MM.1S (cell line): ENCODE results near the gene FH.

ENCODE experiments used
- DNase-seq: peaks from one replicate; pipeline ENCODE4 v3.0.0-alpha.2; 2015
- H2AFZ ChIP-seq: fragments of 300-600 bp; sonication (generic); 2 replicates; pipeline ENCODE4 v1.6.0; 2016; ENCODE audit warnings: antibody characterized with exemption, low read length
- H3F3A ChIP-seq: fragments of 300-600 bp; sonication (generic); 2 replicates; pipeline ENCODE4 v1.6.1; 2016; ENCODE audit warnings: mild to moderate bottlenecking, antibody characterized with exemption, low read length, moderate library complexity, mixed read lengths; ENCODE audit not compliant: insufficient read depth
- H3K27ac ChIP-seq: fragments of 300-600 bp; sonication (generic); 2 replicates; pipeline ENCODE4 v1.5.1; 2016; ENCODE audit warnings: mild to moderate bottlenecking, low read length
- H3K27me3 ChIP-seq: fragments of 300-600 bp; sonication (generic); replicated peaks from 2 replicates; pipeline ENCODE4 v1.6.0; 2016; ENCODE audit warnings: low read length; ENCODE audit not compliant: insufficient read depth
- H3K36me3 ChIP-seq: fragments of 300-600 bp; sonication (generic); replicated peaks from 2 replicates; pipeline ENCODE4 v1.6.1; 2016; ENCODE audit warnings: mild to moderate bottlenecking, low read length, mixed read lengths; ENCODE audit not compliant: insufficient read depth
- H3K4me1 ChIP-seq: fragments of 300-600 bp; sonication (generic); 2 replicates; pipeline ENCODE4 v1.6.1; 2016; ENCODE audit warnings: low read length, mixed read lengths
- H3K4me2 ChIP-seq: fragments of 300-600 bp; sonication (generic); 2 replicates; pipeline ENCODE4 v1.6.0; 2016; ENCODE audit warnings: low read depth, low read length
- H3K4me3 ChIP-seq: fragments of 300-600 bp; sonication (generic); 2 replicates; pipeline ENCODE4 v1.5.1; 2016; ENCODE audit warnings: low read length, mixed read lengths
- H3K79me2 ChIP-seq: fragments of 300-600 bp; sonication (generic); 2 replicates; pipeline ENCODE4 v1.6.1; 2016; ENCODE audit warnings: mixed run types, low read length, mixed read lengths
- H3K9ac ChIP-seq: fragments of 300-600 bp; sonication (generic); 2 replicates; pipeline ENCODE4 v1.6.1; 2016; ENCODE audit warnings: low read length, mixed read lengths
- H3K9me2 ChIP-seq: fragments of 300-600 bp; sonication (generic); replicated peaks from 2 replicates; pipeline ENCODE4 v1.6.1; 2016; ENCODE audit warnings: mild to moderate bottlenecking, low read length, mixed read lengths; ENCODE audit not compliant: insufficient read depth
- H3K9me3 ChIP-seq: fragments of 300-600 bp; sonication (generic); replicated peaks from 2 replicates; pipeline ENCODE4 v1.6.1; 2016; ENCODE audit warnings: mild to moderate bottlenecking, low read length, mixed read lengths; ENCODE audit not compliant: insufficient read depth
- H4K20me1 ChIP-seq: fragments of 300-600 bp; sonication (generic); 2 replicates; pipeline ENCODE4 v1.6.1; 2016; ENCODE audit warnings: mild to moderate bottlenecking, low read length, moderate library complexity, mixed read lengths; ENCODE audit not compliant: insufficient read depth
- EZH2 ChIP-seq: fragments of 300-600 bp; sonication (generic); optimal IDR thresholded peaks from 2 replicates; pipeline ENCODE3; 2017; ENCODE audit warnings: low read depth, mild to moderate bottlenecking, antibody characterized with exemption, low read length, mixed read lengths
- EZH2phosphoT487 ChIP-seq: fragments of 300-600 bp; sonication (generic); IDR thresholded peaks from 2 replicates; pipeline ENCODE4 v1.6.1; 2018; ENCODE audit warnings: antibody characterized with exemption, low read length
- TF ChIP-seq, protein P1 (sequence below): fragments of 300-600 bp; sonication (generic); IDR thresholded peaks from 2 replicates; pipeline ENCODE4 v1.5.1; 2016; ENCODE audit warnings: antibody characterized with exemption, low read length, mixed read lengths

The FH gene

DNA sequence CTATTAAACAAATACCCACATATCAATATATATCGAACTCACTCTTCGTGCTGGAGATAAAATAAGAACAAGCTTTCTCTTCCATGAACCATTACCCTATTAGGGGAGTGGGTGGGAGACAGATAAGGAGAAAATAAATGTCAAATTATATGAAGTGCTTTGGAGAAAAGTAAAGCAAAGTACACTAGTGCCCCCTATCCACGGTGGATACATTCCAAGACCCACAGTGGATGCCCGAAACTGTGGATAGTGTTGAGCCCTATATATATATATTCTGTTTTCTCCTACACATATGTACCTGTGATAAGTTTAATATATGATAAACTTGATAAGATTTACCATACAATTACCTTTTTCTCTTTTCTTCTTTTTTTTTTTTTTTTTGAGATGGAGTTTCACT is 54.6 kb downstream of the FH start:
- Histone ChIP-seq H4K20me1 (no peaks in the 10 kb centered on the region), H3K9ac (no peak overlapping the region), H3K9me2 (no peaks in the 10 kb centered on the region), H3K27ac (no peak overlapping the region), H3K79me2 (no peaks in the 10 kb centered on the region), H3K4me1 (no peaks in the 10 kb centered on the region), H3K4me3 (no peak overlapping the region), H3K27me3 (no peaks in the 10 kb centered on the region), H3F3A (no peaks in the 10 kb centered on the region), H3K36me3 (no peaks in the 10 kb centered on the region), H3K4me2 (no peak overlapping the region), H2AFZ (no peak overlapping the region), H3K9me3 (no peaks in the 10 kb centered on the region)
- TF ChIP-seq, protein P1, sequence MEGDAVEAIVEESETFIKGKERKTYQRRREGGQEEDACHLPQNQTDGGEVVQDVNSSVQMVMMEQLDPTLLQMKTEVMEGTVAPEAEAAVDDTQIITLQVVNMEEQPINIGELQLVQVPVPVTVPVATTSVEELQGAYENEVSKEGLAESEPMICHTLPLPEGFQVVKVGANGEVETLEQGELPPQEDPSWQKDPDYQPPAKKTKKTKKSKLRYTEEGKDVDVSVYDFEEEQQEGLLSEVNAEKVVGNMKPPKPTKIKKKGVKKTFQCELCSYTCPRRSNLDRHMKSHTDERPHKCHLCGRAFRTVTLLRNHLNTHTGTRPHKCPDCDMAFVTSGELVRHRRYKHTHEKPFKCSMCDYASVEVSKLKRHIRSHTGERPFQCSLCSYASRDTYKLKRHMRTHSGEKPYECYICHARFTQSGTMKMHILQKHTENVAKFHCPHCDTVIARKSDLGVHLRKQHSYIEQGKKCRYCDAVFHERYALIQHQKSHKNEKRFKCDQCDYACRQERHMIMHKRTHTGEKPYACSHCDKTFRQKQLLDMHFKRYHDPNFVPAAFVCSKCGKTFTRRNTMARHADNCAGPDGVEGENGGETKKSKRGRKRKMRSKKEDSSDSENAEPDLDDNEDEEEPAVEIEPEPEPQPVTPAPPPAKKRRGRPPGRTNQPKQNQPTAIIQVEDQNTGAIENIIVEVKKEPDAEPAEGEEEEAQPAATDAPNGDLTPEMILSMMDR = no peak
- TF ChIP-seq EZH2phosphoT487 (no peak), EZH2 (no peak)
- DNase-seq = no peak

DNA sequence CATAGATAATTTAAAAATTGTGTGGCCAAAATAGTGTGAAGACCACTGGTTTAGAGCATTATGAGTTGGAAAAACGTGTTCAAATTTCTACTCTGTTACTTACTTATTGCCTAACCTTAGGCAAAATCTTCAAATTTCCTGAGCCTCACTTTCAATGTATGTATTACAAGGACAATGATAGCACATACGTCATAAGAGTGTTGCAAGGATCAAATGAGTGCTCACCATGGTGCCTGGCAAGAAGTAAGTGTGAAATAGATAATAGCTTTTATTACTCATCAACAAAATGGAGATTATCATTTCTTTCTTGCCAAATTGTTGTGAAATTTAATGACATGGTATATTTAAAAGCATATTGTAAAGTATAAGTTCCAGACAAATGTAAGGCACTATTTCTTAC is 57.2 kb downstream of the FH start:
- Histone ChIP-seq H3K4me1 (no peaks in the 10 kb centered on the region), H3K9me3 (no peaks in the 10 kb centered on the region), H2AFZ (no peak overlapping the region), H3K9me2 (no peaks in the 10 kb centered on the region), H4K20me1 (no peaks in the 10 kb centered on the region), H3K36me3 (no peaks in the 10 kb centered on the region), H3K79me2 (no peaks in the 10 kb centered on the region), H3K27me3 (no peaks in the 10 kb centered on the region), H3K4me3 (no peak overlapping the region), H3K9ac (no peak overlapping the region), H3K4me2 (no peak overlapping the region), H3K27ac (no peak overlapping the region), H3F3A (no peaks in the 10 kb centered on the region)
- no peak for TF ChIP-seq EZH2phosphoT487
- TF ChIP-seq EZH2 = no peak
- TF ChIP-seq, protein P1 = no peak
- DNase-seq = no peak

DNA sequence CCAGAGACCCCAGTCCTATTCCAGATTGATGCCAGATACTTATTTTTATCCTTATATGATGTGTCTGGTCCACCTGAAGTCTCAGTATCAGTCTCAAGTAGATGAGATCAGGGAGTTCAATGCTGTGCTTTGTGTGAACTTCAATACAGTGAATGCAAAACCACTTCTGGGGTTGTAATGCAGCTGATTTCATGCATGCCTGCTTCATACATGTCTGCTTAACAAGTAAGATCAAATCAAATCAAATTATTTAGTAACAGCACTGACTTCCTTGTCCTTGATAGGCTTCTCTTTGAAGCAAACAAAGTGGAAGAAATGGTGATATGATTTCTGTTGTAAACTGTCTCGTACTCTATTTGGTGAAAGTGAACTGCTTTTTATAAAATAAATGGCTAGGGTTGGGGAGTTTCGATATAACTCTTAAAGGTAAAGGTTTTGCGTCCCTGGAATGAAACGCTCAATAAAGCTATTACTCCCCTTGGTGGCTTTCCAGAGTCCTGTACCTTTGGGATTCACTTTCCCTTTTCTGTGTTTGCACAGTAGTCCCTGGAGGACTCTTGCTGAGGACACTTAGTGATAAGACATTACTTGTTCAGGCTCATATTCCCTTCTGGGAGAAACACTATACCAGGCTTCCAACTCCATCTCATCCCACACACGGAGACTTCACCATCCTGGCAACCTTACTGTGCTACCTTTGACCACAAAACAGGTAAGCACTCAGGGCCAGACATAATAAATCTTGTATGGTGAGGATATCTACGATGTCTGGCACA is 59.3 kb downstream of the FH start:
- no peak for DNase-seq
- TF ChIP-seq EZH2 (no peak), EZH2phosphoT487 (no peak)
- TF ChIP-seq, protein P1 = no peak

More for the DNA sequence above, 59.3 kb downstream of the FH start:
- Histone ChIP-seq H4K20me1 (no peaks in the 10 kb centered on the region), H3K9me3 (no peaks in the 10 kb centered on the region), H3K27me3 (no peaks in the 10 kb centered on the region), H3K9ac (no peak overlapping the region), H3F3A (no peaks in the 10 kb centered on the region), H3K9me2 (no peaks in the 10 kb centered on the region), H2AFZ (no peak overlapping the region), H3K4me1 (no peaks in the 10 kb centered on the region), H3K4me3 (no peak overlapping the region), H3K36me3 (no peaks in the 10 kb centered on the region), H3K79me2 (no peaks in the 10 kb centered on the region), H3K27ac (no peak overlapping the region), H3K4me2 (no peak overlapping the region)
